Activated CD4-positive, alpha-beta T cell treated with anti-CD3 and anti-CD28 coated beads, Interleukin-2, Interleukin-4, amounts not matched to agents 100 ng/mL and 50 ng/mL, durations not matched to agents 16 hours and 8 hours (primary cell): ENCODE data around the gene GPBP1.
"Not testable (repeated sequence)": the region's sequence is repeated elsewhere in the genome, so short reads cannot be mapped to it uniquely, and the experiment has no call there.

Experiments
- DNase-seq: peaks from one replicate; pipeline ENCODE4 v3.0.0-alpha.2; 2020; ENCODE audit warnings: low spot score

Gene GPBP1

DNA sequence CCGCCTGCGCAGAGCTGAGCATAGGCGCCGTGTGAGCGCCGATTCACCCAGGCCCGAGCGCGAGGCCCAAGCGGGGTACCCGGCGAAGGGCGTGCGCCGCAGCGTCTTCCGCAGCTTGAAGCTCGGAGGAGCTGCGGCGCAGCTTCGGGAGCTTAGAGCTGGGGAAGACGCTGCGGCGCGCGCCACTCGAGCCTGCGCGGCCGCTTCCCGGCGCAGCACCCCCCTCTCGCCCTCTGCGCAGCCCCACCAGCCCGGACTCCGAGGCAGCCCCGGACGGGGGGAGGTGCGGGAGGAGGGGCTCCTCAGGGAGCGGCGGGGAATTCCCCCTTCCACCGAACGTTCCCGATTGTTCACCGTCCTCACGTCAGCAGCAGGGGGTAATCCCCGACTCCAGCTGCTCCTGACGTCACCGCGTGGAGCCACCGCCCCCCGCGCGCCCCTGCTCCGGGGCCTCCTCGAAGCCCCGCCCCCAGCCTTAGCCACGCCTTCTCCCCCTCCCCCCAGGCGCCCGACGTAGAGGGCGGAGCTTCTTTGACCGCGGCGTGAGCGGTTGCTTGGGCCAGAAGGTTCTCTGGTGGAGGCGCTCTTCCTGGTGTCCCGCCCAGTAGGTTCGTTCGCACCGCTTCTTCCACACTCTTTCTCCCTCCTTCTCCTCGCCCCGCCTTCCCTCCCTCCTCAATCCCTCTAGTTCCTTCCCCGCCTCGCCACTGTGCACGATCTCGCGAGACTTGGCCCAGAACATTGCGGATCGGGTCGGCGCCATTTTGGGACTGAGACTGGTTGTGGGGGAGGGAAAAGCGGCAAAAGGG is at the start of gene GPBP1:
TSS of gene GPBP1 (plus strand) at position 741 of the 809 bp plus-strand sequence. CDS start 40,072 bp downstream, outside the sequence.
- DNase-seq: peak; percentile 97

DNA sequence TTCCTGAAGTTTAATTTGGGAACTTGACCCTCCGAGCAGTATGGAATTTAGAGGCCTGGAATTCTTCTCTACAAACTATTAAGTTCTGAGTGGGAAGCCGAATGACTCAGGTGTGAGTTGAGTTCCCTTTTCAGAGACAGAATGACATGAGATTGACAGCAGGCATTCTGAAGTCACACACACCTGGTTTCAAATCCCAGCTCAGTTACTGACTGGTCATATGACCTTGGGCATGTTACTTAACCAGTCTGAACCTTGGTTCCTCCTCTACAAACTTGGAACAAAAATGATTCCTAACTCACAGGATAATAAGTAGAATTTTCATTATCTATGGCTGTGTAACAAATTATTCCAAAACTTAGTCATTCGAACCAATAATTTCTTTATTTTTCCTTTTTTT is 45.5 kb upstream of the GPBP1 start:
- DNase-seq: no peak

- DNase-seq: no peak
Measured at GRCh38 chr5:57133574-57133973, 40.3 kb upstream of the GPBP1 start.

DNA sequence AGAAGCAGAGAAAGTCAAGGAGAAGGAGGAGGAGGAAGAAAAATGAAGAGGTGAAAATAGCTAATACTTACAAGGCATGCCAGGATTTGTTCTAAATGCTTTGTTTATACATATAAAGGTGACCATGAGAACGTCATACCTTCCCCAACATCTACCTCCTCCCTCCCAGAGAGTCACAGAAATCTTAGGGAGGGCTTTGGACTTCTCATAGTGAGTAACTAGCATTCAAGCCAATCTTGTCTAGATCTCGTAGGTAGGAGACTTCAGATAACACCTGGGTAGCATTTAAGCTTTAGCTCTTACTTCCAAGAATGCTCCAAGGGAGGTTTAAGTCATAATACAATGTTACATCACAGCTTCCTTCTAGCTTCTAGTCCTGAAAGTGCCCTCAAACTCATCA is 36.5 kb upstream of the GPBP1 start:
- DNase-seq: no peak

DNA sequence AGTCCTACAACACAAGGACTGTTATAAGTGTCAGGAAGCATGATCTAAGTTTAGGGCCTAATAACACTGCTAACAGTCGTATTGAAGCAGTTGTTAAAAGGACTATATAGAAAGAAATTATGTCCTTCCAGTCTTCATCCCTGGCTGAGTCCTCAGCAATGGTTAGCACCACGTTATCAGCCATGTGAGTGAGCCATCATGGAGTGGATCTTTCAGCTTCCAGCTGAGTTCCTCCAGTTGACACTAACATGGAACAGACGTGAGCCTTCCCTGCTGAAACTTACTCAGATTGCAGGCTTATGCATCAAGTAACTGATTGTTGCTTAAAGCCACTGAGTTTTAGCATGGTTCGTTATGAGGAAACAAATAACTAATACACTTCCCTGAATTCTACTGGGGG is 21.5 kb upstream of the GPBP1 start:
- DNase-seq: no peak

DNA sequence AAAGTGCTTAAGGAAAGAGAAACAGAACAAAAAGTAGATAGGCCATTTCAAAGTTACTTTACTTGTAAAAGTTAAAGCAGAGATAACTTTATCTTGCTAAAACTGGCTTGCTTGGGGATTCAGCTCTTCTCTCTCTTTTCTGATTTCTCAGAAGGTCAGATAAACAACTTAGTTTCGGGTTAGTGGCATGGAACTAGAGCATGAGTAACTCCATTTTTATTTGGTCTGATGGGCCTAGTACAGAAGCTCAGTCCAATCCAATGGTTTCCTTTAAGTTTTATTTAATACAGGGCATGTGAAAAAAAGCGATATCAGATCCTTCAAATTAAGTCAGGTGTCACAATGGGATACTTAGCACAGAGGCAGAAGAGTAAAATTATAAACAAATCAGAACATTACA is 18.8 kb upstream of the GPBP1 start:
- no peak for DNase-seq

DNA sequence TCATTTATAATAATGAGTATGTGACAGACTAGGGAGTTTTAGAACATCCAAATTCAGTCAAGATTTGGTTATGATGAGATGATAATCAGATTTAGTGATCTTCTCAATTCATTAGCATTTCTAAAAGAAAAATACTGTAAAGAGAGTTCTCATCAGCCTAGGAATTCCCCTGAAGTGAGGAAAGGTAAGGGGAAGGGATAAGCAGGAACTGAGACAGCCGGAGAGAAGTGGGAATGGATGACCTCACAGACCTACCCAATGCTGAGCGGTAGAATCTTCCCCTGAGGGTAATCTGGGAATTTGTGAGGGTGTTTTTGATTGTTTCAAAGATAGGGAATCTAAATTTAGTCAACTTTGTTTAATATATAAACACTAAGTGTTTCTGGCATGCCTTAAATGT is 16.7 kb upstream of the GPBP1 start:
- DNase-seq: no peak

- no peak for DNase-seq
Measured at GRCh38 chr5:57157666-57158065, 16.2 kb upstream of the GPBP1 start.

- no peak for DNase-seq
Measured at GRCh38 chr5:57163553-57164006, 10.3 kb upstream of the GPBP1 start.

DNA sequence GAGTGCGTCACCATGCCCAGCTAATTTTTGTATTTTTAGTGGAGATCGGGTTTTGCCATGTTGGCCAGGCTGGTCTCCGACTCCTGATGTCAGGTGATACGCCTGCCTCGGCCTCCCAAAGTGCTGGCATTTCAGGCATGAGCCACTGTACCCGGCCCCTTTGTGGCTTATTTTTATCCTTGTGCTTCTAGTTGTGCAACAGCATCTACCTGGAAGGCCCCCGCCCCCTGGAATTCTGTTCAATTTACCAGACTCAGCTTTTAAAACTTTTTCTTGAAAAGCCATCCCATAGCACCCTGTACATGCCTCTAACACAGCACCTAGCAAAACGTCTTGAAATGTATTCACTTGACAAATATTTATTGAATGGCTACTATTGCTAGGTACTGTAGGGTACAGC is 9.7 kb upstream of the GPBP1 start:
- DNase-seq: no peak

- DNase-seq: not testable (repeated sequence)
Measured at GRCh38 chr5:57165171-57165570, 8.7 kb upstream of the GPBP1 start.

- DNase-seq: no peak
Measured at GRCh38 chr5:57166276-57166675, 7.6 kb upstream of the GPBP1 start.

DNA sequence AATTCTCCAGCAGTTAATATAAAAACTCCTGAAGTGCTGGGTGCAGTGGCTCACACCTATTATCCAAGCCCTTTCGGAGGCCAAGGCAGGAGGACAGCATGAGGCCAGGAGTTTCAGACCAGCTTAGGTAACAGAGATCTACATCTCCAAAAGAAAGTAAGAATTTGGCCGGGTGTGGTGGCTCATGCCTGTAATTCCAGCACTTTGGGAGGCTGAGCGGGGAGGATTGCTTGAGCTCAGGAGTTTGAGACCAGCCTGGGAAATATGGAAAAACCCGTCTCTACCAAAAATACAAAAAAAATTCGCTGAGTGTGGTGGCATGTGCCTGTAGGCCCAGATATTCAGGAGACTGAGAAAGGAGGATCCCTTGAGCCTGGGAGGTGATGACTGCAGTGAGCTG is 6.7 kb upstream of the GPBP1 start:
- DNase-seq: no peak

DNA sequence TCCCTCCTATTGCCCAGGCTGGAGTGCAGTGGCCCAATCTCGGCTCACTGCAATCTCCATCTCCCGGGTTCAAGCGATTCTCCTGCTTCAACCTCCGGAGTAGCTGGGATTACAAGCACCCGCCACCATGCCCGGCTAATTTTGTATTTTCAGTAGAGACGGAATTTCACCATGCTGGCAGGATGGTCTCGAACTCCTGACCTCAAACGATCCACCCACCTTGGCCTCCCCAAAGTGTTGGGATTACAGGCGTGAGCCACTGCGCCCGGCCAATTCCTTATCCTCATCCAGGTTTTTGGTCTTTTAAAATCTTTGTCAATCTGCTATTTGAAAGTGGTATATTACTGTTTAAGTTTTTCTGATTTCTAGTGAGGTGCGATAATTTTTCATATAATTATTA is 3.7 kb upstream of the GPBP1 start:
- DNase-seq: not testable (repeated sequence)

DNA sequence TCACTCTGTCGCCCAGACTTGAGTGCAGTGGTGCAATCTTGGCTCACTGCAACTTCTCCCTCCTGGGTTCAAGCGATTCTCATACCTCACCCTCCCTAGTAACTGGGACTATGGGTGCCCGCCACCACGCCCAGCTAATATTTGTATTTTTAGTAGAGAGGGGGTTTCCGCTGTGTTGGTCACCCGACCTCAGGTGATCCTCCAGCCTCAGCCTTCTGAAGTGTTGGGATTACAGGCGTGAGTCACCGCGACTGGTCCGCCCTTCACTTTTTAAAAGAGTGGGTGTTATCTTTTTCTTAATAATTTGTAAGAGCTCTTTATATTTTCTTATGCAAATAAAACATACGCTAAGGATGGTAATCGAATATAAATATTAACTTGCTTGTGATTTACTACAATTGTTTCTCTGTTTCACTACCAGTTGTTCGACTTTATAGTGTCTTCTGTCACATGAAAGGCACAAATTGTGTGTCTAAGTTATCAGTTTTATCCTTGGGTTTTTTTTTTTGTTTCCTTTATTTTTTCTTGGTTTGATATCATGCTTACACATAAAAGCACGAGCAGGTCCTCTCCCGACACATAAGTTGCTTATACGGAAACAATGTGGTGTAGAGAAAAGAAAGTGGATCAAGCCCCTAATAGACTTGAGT is 1.9 kb upstream of the GPBP1 start:
- DNase-seq: peak; percentile 30

DNA sequence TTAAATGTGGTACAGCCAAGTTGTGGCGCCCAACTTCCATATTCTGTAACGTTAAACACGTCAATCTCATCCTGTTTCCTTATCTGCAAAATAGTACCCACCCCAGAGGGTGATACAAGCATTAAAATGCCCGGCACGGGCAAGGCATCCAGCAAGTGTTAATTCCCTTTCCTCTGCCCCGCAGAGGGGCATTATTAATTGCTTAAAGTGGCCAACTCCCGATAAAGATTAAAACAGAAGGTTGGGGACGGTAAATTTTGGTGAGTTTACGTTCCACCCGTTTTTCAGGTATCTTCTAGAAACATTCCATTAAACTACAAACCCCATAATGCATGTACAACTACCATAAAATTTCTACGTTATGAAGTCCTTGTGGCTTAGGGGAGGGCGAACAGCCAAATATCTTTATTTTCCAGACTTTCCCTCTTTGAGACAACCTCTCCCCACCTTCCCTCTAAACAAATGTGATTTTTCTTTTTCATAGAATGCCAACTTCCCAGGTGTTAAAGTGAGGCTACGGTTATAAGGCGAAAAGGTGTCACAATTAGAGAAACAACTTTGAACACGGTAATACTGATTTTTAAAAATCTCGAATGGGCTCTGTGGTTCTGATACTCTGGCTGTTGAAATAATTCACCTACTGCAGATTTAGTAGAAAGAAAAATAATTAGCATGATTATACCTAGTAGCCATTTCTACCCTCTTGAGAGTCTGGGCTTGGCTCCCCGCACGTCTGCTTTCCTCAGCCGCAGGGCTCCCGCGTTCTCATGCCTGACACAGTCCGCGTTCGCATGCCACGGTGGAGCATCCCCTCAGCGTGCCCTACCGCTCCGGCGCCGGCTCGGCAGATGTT is 1.2 kb upstream of the GPBP1 start:
- no peak for DNase-seq

GRCh38 chr5:57174128-57174889 is 450 bp downstream of the GPBP1 start:
- DNase-seq: peak; percentile 33

DNA sequence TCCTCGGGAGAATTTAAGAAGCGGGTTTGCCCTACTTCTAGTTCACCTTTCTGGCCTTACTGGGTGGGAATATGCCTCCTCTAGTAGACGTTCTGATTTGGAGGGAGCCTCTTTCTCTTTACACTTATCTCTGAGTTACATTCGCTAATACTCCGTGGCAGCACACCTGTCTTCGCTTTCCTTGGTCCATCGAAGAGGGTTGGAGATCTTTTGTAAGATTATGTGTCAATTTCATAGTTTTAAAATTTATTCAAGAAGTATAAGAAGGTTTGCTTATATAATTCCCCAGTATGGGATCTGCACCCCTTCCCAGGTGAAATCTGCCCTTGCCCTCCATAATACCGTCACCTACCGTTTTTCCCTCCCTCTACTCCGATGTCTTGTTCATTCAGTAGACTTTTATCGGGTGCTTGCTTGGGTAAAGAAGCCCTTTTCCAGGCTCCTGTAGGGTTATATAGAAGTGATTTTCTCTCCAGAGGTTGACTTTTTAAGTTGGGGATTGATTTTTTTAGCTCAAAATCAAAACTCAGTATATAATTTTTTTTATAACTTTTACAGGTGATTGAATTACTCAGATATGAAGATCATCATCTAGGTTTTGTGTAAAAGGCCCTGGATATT is 1.1 kb downstream of the GPBP1 start:
- DNase-seq: no peak

DNA sequence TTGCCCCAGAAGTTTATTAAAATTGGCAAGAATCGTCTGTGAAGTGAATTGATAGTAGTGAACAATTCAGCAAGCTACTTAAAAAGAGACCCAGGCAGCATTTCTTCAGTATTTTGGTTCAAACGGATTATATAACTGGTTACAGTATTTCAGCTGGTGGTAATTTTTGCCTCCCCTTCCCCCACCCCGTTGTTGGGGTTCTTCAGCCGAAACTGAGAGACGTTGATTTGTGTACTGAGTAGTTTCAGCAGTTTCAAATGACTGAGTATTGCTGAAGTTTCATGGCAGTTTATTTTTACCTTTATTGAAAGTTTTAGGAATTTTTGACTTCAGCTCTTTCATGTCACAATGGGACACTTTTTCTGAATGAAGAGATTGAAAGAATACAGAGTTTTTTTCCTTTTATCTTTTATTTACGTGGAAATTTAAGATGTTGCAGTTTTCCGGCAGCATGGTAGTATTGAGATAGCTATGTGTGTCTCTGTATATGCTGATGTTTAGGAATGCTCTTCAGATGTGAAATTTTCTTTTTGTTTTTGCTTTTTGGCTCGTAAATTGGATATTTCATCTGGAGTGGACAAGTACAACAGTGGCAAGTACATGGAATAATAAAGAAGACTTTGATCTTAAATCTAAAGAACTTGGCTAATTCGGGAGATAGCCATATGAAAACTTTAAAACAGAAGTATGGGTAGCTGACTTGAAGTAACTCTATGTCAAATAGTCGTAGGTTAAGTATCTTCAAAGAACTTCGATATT is 1.9 kb downstream of the GPBP1 start:
- peak; percentile 65 for DNase-seq

- peak; percentile 47 for DNase-seq
Measured at GRCh38 chr5:57176350-57176857, 2.5 kb downstream of the GPBP1 start.
